Inflammatory macrophage treated with lipopolysaccharide for 4 hours (primary cell): ENCODE results near the gene NXN.
"Not testable (repeated sequence)": the region's sequence is repeated elsewhere in the genome, so short reads cannot be mapped to it uniquely, and the experiment has no call there.

Source experiments
- DNase-seq: peaks from one replicate; pipeline ENCODE4 v3.0.0-alpha.2; 2020

Gene NXN

DNA sequence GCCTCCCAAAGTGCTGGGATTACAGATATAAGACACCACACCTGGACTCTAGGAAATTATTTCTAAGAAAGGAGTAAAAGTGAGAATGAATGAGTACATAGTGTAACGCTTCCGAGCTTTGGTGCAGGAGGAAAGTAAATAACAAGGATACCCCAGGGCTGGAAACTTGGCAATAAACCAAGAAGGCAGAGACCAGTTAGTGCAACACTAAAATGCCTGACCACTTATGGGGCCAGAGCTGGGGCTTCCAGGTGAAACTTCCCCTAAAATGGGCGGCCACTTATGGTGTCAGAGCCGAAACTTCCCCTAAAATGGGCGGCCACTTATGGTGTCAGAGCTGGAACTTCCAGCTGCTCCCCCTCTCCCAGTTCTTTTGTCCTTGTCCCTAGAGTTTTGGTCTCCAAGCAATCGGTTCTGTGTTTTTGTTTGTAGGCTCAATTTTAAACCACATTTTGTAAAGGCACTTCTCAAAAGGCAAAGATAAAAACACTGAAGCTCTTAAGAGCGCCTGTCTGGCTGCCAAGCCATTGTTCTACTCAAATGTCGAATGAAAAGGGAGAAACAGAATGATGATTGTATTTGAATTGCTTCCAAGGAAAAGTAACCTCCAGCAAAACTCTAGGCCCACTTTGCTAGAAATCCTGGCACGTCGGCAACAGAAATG is 63.9 kb downstream of the NXN start:
- peak; percentile 90 for DNase-seq

DNA sequence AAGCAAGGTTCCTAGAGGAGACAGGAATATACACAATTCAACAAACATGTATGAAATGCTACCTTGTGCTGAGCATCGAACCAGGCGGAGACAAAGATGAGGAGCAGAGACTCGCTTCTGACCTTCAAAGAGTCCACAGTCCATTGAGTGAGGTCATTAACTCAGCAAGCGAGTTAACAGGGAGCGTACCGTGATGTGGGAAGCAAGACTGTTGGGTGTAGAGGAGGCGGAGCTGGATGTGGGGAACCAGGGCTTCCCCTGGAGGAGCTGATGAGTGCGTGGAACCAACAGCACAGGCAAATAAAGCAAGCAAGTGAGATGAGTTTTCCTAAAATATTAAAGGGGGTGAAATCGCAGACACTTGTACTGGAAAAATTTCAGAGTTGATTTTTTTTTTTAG is 65.0 kb downstream of the NXN start:
- peak; percentile 6 for DNase-seq

DNA sequence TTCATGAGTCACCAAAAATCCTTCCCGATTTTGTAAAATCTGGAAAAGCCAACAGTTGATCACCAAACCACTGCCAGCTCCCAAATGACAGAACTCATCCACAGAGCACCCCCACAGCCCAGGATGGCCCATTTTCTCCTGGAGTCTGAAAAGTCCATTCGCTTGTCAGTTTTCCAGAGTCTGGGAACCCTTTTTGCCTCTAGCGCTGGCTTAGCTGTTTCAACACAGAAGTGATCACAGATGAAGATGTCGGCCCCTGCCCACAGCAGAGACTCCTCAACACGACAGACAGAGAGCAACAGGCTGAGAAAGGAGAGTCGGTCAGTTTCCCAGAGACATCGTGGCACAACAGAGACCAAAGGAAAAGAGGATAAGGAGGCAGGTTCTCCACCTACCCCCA is 66.4 kb downstream of the NXN start:
- DNase-seq, result no peak

DNA sequence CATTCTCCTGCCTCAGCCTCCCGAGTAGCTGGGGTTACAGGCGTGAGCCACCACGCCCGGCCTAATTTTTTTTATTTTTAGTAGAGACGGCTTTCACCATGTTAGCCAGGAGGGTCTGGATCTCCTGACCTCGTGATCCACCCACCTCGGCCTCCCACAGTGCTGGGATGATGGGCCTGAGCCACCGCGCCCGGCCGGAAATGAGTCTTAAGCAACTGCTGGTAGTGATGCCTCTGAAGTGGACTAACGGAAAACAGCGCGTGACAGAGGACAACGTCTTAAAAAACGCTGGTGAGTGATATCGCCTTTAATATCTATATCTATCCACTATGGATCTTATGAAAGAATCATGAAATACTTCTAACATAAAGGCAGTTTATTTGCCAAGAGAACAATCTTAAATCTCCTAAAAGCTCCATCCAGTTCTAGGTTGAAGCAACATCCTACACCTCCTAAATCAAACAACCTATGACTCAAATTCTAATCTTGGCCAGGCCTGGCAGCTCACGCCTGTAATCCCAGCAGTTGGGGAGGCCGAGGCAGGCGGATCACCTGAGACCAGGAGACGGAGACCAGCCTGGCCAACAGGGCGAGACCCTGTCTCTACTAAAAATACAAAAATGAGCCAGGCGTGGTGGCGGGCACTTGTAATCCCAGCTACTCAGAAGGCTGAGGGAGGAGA is 69.8 kb downstream of the NXN start:
- DNase-seq, result peak; percentile 11

DNA sequence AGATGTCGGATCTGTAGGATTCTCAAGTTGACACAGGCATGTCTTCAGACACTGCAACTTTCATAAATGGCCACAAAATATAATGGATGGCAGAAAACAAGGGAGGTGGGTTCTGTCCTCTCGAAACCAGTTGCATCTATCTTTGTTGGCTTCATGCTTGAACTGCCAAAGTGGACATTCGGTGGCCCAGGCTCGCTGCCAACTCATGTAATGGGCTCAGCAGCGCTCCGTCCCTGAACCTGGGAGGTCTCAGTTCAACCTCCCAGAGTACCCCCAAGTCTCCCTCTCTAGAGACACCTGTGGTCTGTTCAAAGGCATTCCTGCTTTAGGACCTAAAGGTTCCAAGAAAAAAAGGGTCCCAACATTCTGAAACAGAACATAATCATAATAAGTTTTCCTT is 71.9 kb downstream of the NXN start:
- no peak for DNase-seq

DNA sequence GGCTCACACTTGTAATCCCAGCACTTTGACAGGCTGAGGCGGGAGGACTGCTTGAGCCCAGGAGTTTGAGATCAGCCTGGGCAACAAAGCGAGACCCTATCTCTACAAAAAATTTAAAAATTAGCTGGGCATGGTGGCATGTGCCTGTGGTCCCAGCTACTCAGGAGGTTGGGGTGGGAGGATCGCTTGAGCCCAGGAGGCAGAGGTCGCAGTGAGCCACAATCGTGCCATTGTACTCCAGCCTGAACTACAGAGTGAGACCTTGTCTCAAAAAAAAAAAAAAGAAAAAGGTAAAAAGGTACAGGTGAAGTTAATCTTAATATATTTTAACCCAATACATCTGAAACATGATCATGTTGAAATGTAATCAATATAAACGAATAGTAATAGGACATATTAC is 73.9 kb downstream of the NXN start:
- not testable (repeated sequence) for DNase-seq

DNA sequence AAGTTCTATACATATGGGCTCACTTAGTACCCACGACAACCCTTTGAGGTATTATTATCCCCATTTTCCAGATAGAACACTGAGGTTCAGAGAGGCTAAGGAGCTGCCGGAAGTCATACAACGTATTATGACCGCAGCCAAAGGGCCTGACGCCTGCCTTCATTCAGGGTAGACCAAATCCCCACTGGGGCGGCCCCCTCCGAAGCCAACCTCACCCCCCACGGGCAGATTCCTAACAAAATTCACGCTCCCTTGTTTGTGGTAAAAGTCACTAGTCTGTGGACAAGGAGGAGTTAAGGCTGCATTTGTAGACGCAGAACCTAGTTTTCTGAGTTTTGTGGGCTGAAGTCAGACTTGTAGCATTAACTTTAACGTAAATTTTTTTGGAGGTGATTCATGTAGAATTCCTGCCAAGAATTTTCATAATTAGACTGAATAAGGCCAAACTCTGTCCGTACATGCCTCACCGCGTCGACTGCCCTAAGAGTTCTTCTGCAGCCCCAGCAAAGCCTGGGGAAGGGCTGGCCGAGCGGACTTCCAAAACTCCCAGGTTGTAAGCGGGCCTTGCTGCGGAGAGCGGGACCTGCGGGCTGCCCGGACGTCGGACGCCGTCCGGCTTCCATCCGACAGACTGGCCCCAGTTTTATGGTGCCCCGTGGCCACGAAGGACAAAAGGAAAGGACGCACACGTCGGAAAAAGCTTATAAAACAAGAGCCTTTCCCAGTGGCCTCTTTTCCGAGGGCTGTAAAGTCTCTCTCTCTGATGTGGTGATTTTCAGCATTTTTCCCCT is 75.7 kb downstream of the NXN start:
- DNase-seq, result no peak

DNA sequence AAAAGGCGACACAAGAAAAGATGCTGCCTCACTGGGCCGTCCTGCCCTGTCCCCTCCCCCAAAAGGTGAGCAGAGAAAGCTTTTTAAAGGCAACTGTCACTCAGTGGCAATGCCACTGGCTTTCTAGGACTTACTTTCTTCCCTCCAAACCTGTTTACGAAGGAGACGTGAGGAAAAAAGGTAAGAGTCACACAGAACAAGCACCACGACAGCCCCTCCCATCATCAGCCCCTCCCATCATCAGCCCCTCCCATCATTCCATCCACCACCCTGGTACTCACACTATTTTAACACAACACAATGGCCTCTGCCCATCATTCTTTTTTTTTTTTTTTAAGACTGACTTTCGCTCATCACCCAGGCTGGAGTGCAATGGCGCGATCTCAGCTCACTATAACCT is 77.1 kb downstream of the NXN start:
- DNase-seq, result no peak

DNA sequence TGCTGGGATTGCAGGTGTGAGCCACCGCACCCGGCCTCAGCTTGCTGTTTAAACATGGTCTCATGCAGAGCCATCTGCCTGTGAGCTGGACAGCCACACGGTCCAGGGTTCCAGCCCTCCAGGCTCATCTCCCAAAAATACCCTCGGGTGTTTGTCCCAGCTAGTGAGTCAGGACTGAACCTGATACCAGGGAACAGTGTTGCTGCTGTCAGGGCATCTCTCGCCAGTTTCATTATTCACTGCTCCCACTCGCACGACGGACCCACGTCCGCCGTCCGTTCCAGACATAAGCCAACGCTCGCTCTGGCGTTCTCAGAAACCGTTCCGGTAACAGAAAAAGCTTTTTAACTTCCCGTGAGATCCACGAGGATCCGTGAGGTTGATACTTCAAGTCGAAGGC is 77.6 kb downstream of the NXN start:
- DNase-seq, result no peak

DNA sequence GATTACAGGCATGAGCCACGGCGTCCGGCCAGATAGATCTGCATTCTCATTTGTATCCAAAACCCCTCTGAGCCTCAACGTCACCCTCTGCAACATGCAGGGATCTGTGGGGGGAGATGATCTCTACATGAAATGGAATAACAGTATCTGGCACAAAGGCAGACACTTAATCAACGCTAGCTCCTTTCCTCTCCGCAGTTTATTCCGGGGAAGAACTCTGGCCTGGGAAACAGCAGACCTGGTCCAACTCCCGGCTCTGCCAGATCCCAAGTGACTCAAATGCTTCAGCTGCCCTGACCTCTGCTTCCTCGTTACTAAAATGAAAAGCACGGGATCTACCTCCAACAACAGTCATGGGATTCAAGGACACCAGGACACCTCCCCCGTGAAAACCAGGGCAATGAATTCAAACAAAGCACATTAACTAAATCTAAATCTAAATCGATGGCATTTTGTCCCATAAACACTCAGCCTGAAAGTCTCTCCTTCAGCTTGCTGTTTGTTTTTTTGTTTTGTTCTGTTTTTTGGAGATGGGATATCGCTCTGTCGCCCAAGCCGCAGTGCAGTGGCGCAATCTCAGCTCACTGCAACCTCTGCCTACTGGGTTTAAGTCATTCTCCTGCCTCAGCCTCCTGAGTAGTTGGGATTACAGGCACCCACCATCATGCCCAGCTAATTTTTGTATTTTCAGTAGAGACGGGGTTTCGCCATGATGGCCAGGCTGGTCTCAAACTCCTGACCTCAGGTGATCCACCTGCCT is 78.2 kb downstream of the NXN start:
- no peak for DNase-seq

DNA sequence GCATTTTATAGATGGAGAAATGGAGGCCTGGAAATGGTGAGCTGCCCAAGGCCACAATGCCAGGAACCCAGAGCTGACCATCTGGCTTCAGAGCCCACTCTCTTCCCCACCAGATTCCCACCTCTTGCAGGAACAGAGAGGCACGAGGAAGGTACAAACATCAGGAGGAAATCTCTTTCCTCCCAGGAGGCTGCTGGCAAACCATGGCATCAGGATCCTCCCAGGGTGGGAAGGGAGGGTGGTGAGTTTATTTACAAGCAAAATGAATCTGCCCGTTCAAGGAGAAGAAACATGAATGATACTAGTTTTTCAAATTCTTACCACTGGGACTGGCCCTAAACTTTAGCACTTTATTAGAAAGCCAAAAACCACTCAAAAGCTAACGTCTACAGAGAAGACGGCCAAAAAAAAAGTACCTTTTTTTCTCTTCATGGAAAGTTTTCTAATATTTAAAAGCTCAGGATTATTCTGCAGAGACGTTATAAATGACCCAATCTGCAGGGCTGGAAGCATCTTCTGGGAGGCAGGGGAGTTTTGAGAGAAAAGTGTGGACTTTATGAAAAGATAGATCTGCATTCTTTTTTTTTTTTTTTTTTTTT is 79.1 kb downstream of the NXN start:
- no peak for DNase-seq

DNA sequence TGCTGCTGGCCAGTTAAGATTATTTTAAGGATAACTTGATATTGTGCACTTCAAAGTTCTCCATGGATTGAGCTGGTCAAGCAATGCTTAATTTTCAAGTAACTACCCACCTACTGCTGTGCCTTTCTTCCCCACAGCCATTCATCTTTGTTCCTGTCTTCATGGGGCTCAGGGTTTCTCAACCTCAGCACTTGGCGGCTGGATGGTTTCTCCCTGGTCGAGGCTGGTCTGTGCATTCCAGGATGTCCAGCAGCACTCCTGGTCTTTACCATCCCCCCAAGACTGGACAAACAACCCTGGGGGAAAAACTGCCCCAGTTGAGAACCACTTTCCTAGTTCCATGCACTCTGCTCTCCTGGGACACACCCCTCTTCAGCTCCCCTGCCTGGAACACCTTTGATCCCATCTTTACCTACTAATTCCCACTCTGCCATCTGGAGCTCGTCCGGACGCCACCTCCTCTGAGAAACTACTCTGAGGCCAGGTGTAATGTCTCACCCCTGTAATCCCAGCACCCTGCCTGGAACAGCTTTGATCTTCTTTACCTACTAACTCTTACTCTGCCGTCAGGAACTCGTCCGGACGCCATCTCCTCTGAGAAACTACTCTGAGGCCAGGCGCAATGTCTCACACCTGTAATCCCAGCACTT is 81.5 kb downstream of the NXN start:
- DNase-seq, result no peak

DNA sequence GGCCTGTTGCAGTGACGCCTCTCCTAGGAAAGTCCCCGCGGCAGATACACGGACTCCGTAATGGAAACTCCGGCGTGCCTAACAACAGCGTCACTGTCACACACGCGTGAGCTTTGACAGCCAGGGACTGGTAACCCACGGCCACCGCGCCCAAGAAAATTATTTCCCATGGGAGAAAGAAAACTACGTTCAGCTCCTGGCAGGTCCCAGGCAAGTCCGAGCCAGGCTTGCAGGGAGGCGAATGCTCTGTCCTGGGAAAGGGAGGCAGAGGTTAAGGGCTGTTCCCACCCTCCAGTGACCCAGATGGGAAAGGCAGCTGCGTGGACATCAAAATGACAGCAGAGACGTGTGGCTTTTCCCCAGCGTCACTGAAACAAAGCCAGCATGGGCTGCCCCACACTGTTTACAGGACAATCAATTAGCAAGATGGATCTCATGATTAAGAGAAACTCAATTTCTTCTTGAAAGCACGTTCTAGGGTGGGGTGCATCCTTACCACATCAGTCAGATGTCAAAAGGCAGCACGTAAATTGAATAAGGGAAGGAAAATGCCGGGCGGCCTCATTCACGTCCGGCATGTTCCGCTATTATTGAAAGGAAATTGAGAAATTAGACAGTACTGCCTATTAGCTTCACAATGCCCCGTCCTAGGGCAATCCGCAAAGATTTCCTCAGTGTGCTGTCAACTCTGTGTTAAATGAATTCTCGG is 82.5 kb downstream of the NXN start:
- peak; percentile 60 for DNase-seq

DNA sequence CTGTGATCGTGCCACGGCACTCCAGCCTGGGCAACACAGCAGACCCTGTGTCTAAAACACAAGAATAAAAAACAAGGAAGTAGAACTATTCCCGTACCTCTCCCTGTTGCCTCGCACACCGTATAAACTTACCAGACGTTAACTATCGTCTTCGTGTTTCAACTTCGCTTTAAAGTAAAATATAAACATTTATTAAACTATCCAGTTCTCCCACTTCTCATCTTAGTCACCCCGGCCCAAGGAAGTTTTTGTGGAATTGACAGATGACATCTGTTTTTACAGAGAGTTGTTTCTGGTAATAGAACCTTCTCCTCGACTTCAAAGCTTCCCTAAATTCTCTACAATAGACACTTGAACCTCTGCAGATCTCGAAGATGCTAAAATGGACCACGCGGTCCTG is 83.1 kb downstream of the NXN start:
- no peak for DNase-seq

DNA sequence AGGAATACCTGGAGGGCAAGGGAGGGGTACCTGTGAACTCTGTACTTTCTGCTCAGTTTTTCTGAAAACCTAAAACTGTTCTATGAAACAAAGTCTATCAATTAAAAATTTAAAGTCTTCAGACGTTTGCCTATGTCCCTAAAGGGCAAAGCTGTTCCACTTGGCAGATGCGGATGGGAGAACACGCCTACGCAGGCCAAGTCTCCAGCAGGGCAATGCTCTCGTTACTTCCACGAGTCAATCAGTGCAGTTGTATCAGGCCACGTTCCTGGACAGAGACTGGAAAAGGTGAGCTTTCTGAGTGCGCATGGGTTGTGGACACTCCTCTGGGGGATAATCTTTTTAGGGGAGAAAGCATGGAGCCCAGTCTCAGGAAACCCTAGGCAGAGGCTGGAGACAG is 86.6 kb downstream of the NXN start:
- DNase-seq, result no peak

DNA sequence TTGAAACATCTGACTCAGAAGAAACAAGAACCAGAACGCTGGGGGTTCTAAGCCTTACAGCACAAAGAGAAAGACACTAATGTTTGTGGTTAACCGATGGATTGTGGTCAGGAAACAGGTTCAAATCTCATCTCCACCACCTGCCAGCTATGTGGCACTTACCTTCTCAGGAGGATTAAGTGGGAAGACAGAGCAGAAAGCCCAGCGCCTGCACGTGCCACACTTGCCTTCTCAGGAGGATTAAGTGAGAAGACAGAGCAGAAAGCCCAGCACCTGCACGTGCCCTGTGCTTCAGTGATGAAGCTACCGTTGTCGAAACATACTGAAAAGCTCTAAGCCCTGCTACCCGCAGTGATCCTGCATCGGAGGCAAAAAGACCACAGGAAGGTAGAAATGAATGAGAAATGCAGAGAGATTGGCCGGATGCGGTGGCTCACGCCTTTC is 90.6 kb downstream of the NXN start:
- no peak for DNase-seq

DNA sequence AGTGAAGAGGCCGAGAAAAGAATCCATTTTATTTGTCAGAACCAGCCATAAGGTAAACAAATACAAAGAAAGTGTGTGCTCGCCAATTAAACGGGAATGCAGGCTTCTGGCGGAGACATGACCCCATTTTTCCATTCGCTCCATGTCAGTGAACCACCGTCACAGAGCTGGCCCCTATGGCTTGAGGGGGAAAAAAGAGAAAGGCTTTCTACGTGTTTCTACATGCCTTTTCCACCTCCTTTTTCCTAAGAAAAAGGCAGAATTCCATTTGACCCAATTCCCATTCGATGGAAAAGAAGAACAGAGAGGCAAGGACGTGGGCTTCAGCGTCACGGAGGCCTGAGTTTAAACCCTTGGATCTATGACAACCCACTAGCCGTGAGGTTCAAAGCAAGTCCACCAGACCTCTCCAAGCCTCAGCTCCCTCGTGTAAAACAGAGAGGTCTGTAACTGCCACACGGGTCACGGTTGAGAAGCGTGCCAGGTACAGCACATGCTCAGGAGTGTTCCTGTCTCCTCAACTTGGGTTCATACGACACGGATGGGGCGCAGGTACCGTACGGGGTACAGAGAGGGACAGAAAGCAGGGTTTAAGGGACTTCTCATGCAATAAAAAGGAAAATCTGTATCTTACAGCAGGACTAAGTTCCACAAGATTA is 91.9 kb downstream of the NXN start:
- DNase-seq, result no peak

DNA sequence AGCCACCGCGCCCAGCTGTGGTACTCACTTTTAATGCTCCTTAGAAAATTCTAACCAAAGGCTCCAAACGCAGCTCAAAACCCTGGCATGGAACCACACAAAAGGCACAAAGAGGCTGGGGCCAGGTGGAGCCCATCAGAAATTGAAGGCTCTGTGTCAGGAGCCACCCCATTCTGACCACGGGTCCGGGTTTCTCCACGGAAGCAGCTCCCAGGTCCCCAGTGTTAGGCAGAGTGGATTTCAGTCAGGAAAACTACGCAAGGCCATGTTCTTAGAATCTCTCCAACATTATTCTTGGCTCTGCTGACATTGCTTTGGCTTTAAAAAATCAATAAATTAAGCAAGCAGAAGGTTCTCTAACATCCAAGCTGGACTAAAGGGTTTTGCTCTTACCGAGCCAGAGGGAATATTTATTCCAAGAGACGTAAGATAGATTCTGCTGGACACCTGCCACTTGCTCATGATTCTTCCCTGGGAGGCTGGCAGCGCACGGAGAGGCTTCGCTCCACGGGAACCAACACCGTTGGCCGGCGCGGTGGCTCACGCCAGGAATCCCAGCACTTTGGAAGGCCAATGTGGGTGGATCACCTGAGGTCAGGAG is 93.5 kb downstream of the NXN start:
- no peak for DNase-seq

DNA sequence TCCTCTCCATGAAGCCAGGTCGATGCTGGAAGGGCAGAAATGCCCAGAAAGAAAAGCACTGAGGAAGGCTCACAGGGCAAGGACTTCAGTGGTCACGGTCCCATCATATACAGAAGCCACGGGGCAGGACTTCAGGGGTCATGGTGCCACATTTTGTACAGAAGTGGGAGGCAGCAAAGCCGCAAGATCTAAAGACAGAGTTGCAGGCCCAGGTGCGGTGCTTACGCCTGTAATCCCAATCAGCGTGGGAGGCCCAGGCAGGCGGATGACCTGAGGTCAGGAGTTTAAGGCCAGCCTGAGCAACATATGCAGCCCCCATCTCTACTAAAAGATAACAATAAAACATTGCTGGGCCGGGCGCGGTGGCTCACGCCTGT is 96.0 kb downstream of the NXN start:
- no peak for DNase-seq

DNA sequence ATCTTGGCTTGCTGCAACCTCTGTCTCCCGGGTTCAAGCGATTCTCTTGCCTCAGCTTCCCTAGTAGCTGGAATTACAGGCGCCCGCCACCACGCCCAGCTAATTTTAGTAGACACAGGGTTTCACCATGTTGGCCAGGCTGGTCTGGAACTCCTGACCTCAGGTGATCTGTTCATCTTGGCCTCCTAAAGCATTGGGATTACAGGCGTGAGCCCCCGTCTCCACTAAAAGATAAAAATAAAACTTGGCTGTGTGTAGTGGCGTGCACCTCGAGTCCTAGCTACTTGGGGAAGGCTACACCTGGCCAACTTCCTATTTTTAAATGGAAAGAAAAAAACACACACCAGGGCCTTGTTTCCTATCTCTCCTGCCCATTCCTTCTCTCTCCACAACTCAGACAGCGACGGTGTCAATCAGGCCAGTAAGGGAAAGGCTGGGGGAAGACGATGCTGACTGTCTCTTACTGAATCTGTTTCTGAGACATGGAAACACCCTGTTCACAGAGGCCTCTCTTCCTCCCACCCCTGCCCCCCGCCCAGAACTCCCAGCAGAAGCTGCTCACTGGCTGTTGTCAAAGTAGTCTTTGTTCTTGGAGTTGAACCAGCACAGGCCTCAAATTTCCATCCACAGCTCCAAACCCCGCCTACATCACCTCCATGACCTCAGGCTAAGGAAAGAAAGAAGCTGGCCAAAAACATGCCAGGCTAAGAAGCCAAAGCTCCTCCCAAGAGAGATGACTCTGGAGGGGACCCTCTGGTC is 96.6 kb downstream of the NXN start:
- DNase-seq, result no peak
